ENCODE data around the gene RPN2. TPM values are rescaled to one million over a fixed set of nuclear protein-coding genes. Genes with fewer than 3 reads are reported as not detected.

RPN2 gene
- total RNA-seq, 1 experiment from 2014 or later, result 220 TPM

GRCh38 chr20:37202267-37202943 lies 23.3 kb downstream of the RPN2 start (continued):
- no peak for TF ChIP-seq MAX (IDR thresholded peaks at IDR 0.05)
- TF ChIP-seq POLR2A (IDR thresholded peaks at IDR 0.05; ENCODE audit: borderline replicate concordance, extremely low read depth, insufficient read depth, insufficient read length), result no peak
- peak; percentile 33; the same call in 1 of the 2 replicates for TF ChIP-seq CEBPB (IDR thresholded peaks at IDR 0.05; ENCODE audit: low read depth)
- TF ChIP-seq SRF (IDR thresholded peaks at IDR 0.05; ENCODE audit: low read depth), result no peak

GRCh38 chr20:37204056-37204455 lies 24.9 kb downstream of the RPN2 start:
- ATAC-seq (no peak), DNase-seq (ENCODE audit: low read depth, low spot score) (no peak)
- TF ChIP-seq REST (IDR thresholded peaks at IDR 0.05; ENCODE audit: low read depth) (no peak), EGR1 (IDR thresholded peaks at IDR 0.05; ENCODE audit: low read depth) (no peak), YY1 (IDR thresholded peaks at IDR 0.05; ENCODE audit: extremely low read depth, insufficient replicate concordance, low read depth, low read length) (no peak), SRF (IDR thresholded peaks at IDR 0.05; ENCODE audit: low read depth) (no peak), CEBPB (IDR thresholded peaks at IDR 0.05; ENCODE audit: low read depth) (no peak), ELF1 (IDR thresholded peaks at IDR 0.05; ENCODE audit: borderline replicate concordance, low read depth) (no peak), CTCF (IDR thresholded peaks at IDR 0.05 in 2 of 3, conservative IDR thresholded peaks at IDR 0.05 in 1 of 3; ENCODE audit: borderline replicate concordance in 1 of 3, insufficient read depth in 1 of 3, low read depth in 2 of 3, low read length in 2 of 3) (no peak), ATF3 (IDR thresholded peaks at IDR 0.05) (no peak), EZH2 (IDR thresholded peaks at IDR 0.05) (no peak), SP1 (IDR thresholded peaks at IDR 0.05; ENCODE audit: low read depth) (no peak), POLR2A (IDR thresholded peaks at IDR 0.05; ENCODE audit: borderline replicate concordance, extremely low read depth, insufficient read depth, insufficient read length) (no peak), SIN3A (IDR thresholded peaks at IDR 0.05; ENCODE audit: low read depth) (no peak), ZFX (IDR thresholded peaks at IDR 0.05) (no peak), FOSL1 (IDR thresholded peaks at IDR 0.05; ENCODE audit: low read depth) (no peak), JUND (IDR thresholded peaks at IDR 0.05) (no peak)
- Histone ChIP-seq H3K79me2 (ENCODE audit: insufficient read depth, low read length) (peaks cover 58% of the 10 kb centered on the region; the same call in 1 of the 2 replicates), H4K20me1 (ENCODE audit: insufficient read depth) (no peaks in the 10 kb centered on the region), H3K4me1 (ENCODE audit: control insufficient read depth in 1 of 2, insufficient read depth in 2 of 2, low read length in 2 of 2) (peaks cover 6 to 7% of the 10 kb centered on the region in 2 experiments; a peak in 3 of 4 replicates), H3K27ac (ENCODE audit: low read depth, low read length) (no peak overlapping the region), H3K9me2 (ENCODE audit: insufficient read depth) (no peaks in the 10 kb centered on the region), H3K4me2 (ENCODE audit: low read length) (no peak overlapping the region), H3K9ac (ENCODE audit: low read length) (no peak overlapping the region), H3K4me3 (replicated peaks in 1 of 2; ENCODE audit: low read depth in 1 of 2, low read length in 2 of 2) (no peak overlapping the region), H3K9me3 (ENCODE audit: control insufficient read depth in 1 of 2, insufficient read depth in 1 of 2, low read depth in 1 of 2, low read length in 2 of 2) (no peaks in the 10 kb centered on the region), H2AFZ (ENCODE audit: low read depth, low read length, poor library complexity, severe bottlenecking) (no peak overlapping the region), H3K27me3 (ENCODE audit: insufficient read depth, low read length) (no peaks in the 10 kb centered on the region), H3K36me3 (ENCODE audit: control insufficient read depth in 1 of 2, insufficient read depth in 2 of 2, low read length in 2 of 2) (peaks cover 57 to 60% of the 10 kb centered on the region in 2 experiments)
- ChIA-PET POLR2A (no interaction called here), CTCF (interaction anchor here (2.4 kb wide), 1 partner anchor 12 kb away, joined by 7 read pairs; no protein-coding TSS in a partner anchor), RAD21 (ENCODE audit: low non-redundant PET in 1 of 2, low total read pairs in 2 of 2, uncharacterized antibody in 2 of 2, unreplicated experiment in 2 of 2) (no interaction called here)
- intact Hi-C loops (cut with micrococcal nuclease), result no loop called here
- BruUV-seq (replicated peaks), result no TSS peak

Measured in HCT116 (cell line).